ENCODE measurements around the gene STUB1. TPM values are rescaled to one million over a fixed set of nuclear protein-coding genes. Genes with fewer than 3 reads are reported as not detected.

The STUB1 gene
- total and polyA plus RNA-seq, 2 experiments from 2014 or later: 91.7 to 108 TPM

GRCh38 chr16:700684-701584 is 20.7 kb downstream of the STUB1 start (continued):
- TF ChIP-seq ZNF462 (CRISPR knock-in tag; IDR thresholded peaks at IDR 0.05) (no peak), POLR2AphosphoS5 (IDR thresholded peaks at IDR 0.05; ENCODE audit: low read depth) (0 out of 2 replicates have a peak, but pooled peaks have one; percentile 21), EZH2phosphoT487 (IDR thresholded peaks at IDR 0.05; ENCODE audit: unreplicated experiment) (no peak)

GRCh38 chr16:702341-702740 is 22.1 kb downstream of the STUB1 start:
- DNase-seq (ENCODE audit: low spot score) (no peak), ATAC-seq (no peak)
- 0 out of 2 replicates have a peak, but pooled peaks cover 6% of the 10 kb centered on the region for H3F3A ChIP-seq (replicated peaks; ENCODE audit: low read depth)
- Mint-ChIP-seq H3K4me1 (no peaks in the 10 kb centered on the region), H3K27me3 (ENCODE audit: insufficient read depth, low read depth, poor library complexity) (peaks cover 78% of the 10 kb centered on the region), H3K27ac (no peak overlapping the region), H3K4me3 (no peak overlapping the region; the same call in 2 of the 3 replicates), H3K9me3 (no peaks in the 10 kb centered on the region; the same call in 2 of the 3 replicates), H3K36me3 (ENCODE audit: low read depth) (no peaks in the 10 kb centered on the region)
- H4K20me1 ChIP-seq (replicated peaks; ENCODE audit: insufficient read depth): no peaks in the 10 kb centered on the region; the same call in 1 of the 2 replicates
- H3K9me2 ChIP-seq (ENCODE audit: insufficient read depth): no peaks in the 10 kb centered on the region
- H3K27me3 ChIP-seq (ENCODE audit: insufficient read depth): peaks cover 92% of the 10 kb centered on the region
- no peaks in the 10 kb centered on the region for H3K79me2 ChIP-seq (replicated peaks; ENCODE audit: insufficient read depth)
- H2AFZ ChIP-seq: no peak overlapping the region
- no peak overlapping the region for H3K27ac ChIP-seq (ENCODE audit: low read depth)
- no peaks in the 10 kb centered on the region for H3K36me3 ChIP-seq (ENCODE audit: insufficient read depth)
- no peaks in the 10 kb centered on the region for H3K4me1 ChIP-seq (ENCODE audit: insufficient read depth)
- no peak overlapping the region for H3K4me2 ChIP-seq
- no peak overlapping the region for H3K4me3 ChIP-seq
- TF ChIP-seq ZNF331 (CRISPR knock-in tag; IDR thresholded peaks at IDR 0.05; ENCODE audit: low read depth): no peak
- TF ChIP-seq EZH2phosphoT487 (IDR thresholded peaks at IDR 0.05; ENCODE audit: unreplicated experiment): no peak
- TF ChIP-seq ZNF114 (CRISPR knock-in tag; IDR thresholded peaks at IDR 0.05): no peak
- TF ChIP-seq CREB1 (CRISPR knock-in tag; IDR thresholded peaks at IDR 0.05; ENCODE audit: low read depth): no peak
- no peak for TF ChIP-seq EZH2 (IDR thresholded peaks at IDR 0.05; ENCODE audit: low read depth, unreplicated experiment)
- TF ChIP-seq CTCF (conservative IDR thresholded peaks at IDR 0.05; ENCODE audit: low read depth in 2 of 2): no peak
- TF ChIP-seq REST (IDR thresholded peaks at IDR 0.05; ENCODE audit: unreplicated experiment): no peak

Measured in GM23338 (cell line).